Posterior cingulate gyrus (tissue), 11 donors: ENCODE results near the gene ADGRA1.

Experiments
- DNase-seq, 10 donors: peaks; one replicate each; pipeline versions ENCODE4 v3.0.0 to v3.0.0-alpha.2; 2020 to 2021; ENCODE audit warnings: mixed read lengths in 3 of 10
- intact Hi-C: fragments of 100-400 bp; cut with DNase I; formaldehyde crosslinking; loops from one replicate; pipeline ENCODE4 v1.15.1; 2023

Gene ADGRA1

GRCh38 chr10:133123050-133123745, 35.5 kb downstream of the ADGRA1 start:
- peak in 5 of 10 donors; percentile 43 to 91 (median 87) for DNase-seq

GRCh38 chr10:133123746-133124356, 36.1 kb downstream of the ADGRA1 start:
- intact Hi-C loops, result loop anchor here (1.0 to 10.0 kb wide), 2 partner anchors 184 to 289 kb away; no protein-coding TSS in a partner anchor
- peak in 6 of 10 donors; percentile 6 to 82 (median 25) for DNase-seq

More at GRCh38 chr10:133123050-133123745, 35.5 kb downstream of the ADGRA1 start:
- intact Hi-C loops, result loop anchor here (10.0 kb wide), 1 partner anchor 288 kb away; no protein-coding TSS in a partner anchor

- intact Hi-C loops, result loop anchor here (1.0 to 10.0 kb wide), 2 partner anchors 184 to 290 kb away; no protein-coding TSS in a partner anchor
Observed at GRCh38 chr10:133124357-133125211, 36.9 kb downstream of the ADGRA1 start.

GRCh38 chr10:133125901-133126300, 38.2 kb downstream of the ADGRA1 start:
- intact Hi-C loops, result loop anchor here (10.0 kb wide), 1 partner anchor 291 kb away; no protein-coding TSS in a partner anchor
- peak in 4 of 10 donors; percentile 1 to 75 (median 44) for DNase-seq

More at GRCh38 chr10:133124357-133125211, 36.9 kb downstream of the ADGRA1 start:
- peak in 9 of 10 donors; percentile 11 to 90 (median 50) for DNase-seq

- intact Hi-C loops, result loop anchor here (10.0 kb wide), 1 partner anchor 292 kb away; no protein-coding TSS in a partner anchor
- DNase-seq, result peak in 6 of 10 donors; percentile 5 to 81 (median 42)
Observed at GRCh38 chr10:133126431-133127290, 38.9 kb downstream of the ADGRA1 start.

GRCh38 chr10:133127291-133128125, 39.8 kb downstream of the ADGRA1 start:
- peak in 5 of 10 donors; percentile 5 to 71 (median 50) for DNase-seq
- intact Hi-C loops, result loop anchor here (10.0 kb wide), 1 partner anchor 293 kb away; no protein-coding TSS in a partner anchor

GRCh38 chr10:133128126-133129070, 40.7 kb downstream of the ADGRA1 start:
- intact Hi-C loops, result loop anchor here (10.0 kb wide), 1 partner anchor 294 kb away; no protein-coding TSS in a partner anchor
- peak in 6 of 10 donors; percentile 5 to 87 (median 46) for DNase-seq

GRCh38 chr10:133129071-133129858, 41.5 kb downstream of the ADGRA1 start:
- peak in 4 of 10 donors; percentile 4 to 72 (median 59) for DNase-seq
- intact Hi-C loops, result loop anchor here (10.0 kb wide), 1 partner anchor 294 kb away; no protein-coding TSS in a partner anchor

GRCh38 chr10:133129859-133130495, 42.3 kb downstream of the ADGRA1 start:
- peak in 5 of 10 donors; percentile 1 to 72 (median 20) for DNase-seq
- intact Hi-C loops, result loop anchor here (10.0 kb wide), 1 partner anchor 295 kb away; no protein-coding TSS in a partner anchor

GRCh38 chr10:133130602-133131001, 42.9 kb downstream of the ADGRA1 start:
- intact Hi-C loops, result no loop called here
- DNase-seq, result peak in 1 of 10 donors; percentile 3

- intact Hi-C loops, result no loop called here
- peak in 3 of 10 donors; percentile 5 to 53 (median 17) for DNase-seq
Observed at GRCh38 chr10:133131053-133131452, 43.3 kb downstream of the ADGRA1 start.

GRCh38 chr10:133131734-133132472, 44.2 kb downstream of the ADGRA1 start:
- intact Hi-C loops, result no loop called here
- DNase-seq, result peak in 7 of 10 donors; percentile 10 to 88 (median 45)

GRCh38 chr10:133132473-133133291, 45.0 kb downstream of the ADGRA1 start:
- intact Hi-C loops, result no loop called here
- peak in 6 of 10 donors; percentile 6 to 84 (median 44) for DNase-seq
